Skeletal muscle satellite cell (primary cell): Measurements from ENCODE around the gene DNAH8.

Experiments
- H3K27me3 ChIP-seq: 2 replicates; pipeline ENCODE4 v1.7.0; 2013; ENCODE audit warnings: low read length; ENCODE audit not compliant: control insufficient read depth, insufficient read depth
- H3K36me3 ChIP-seq: 2 replicates; pipeline ENCODE4 v1.7.0; 2013; ENCODE audit warnings: mild to moderate bottlenecking, control low read depth, low read length; ENCODE audit not compliant: insufficient read depth
- H3K4me1 ChIP-seq: 2 replicates; pipeline ENCODE4 v1.7.0; 2013; ENCODE audit warnings: low read length; ENCODE audit not compliant: control insufficient read depth, insufficient read depth
- H3K4me2 ChIP-seq: 2 replicates; pipeline ENCODE4 v1.7.0; 2013; ENCODE audit warnings: mild to moderate bottlenecking, low read length
- H3K4me3 ChIP-seq: 2 replicates; pipeline ENCODE4 v1.7.0; 2013; ENCODE audit warnings: low read length
- H3K9ac ChIP-seq: 2 replicates; pipeline ENCODE4 v1.7.0; 2013; ENCODE audit warnings: mild to moderate bottlenecking, low read depth, low read length, moderate library complexity
- H3K9me3 ChIP-seq: replicated peaks from 2 replicates; pipeline ENCODE4 v1.7.0; 2013; ENCODE audit warnings: mild to moderate bottlenecking, control low read depth, low read length

Gene DNAH8

GRCh38 chr6:38957426-38957825 is 242.3 kb downstream of the DNAH8 start:
- Histone ChIP-seq H3K27me3 (no peaks in the 10 kb centered on the region), H3K4me2 (no peak overlapping the region), H3K4me3 (no peak overlapping the region), H3K36me3 (no peaks in the 10 kb centered on the region), H3K4me1 (no peaks in the 10 kb centered on the region), H3K9ac (no peak overlapping the region), H3K9me3 (no peaks in the 10 kb centered on the region)

- Histone ChIP-seq H3K27me3 (no peaks in the 10 kb centered on the region), H3K9me3 (no peaks in the 10 kb centered on the region), H3K4me1 (no peaks in the 10 kb centered on the region), H3K9ac (no peak overlapping the region), H3K36me3 (no peaks in the 10 kb centered on the region), H3K4me3 (no peak overlapping the region), H3K4me2 (no peak overlapping the region)
These were observed 244.0 kb downstream of the DNAH8 start for GRCh38 chr6:38959138-38959537.

- H3K9ac ChIP-seq, result no peak overlapping the region
These were observed 253.6 kb downstream of the DNAH8 start for GRCh38 chr6:38968702-38969149.

GRCh38 chr6:38973178-38974057 is 258.3 kb downstream of the DNAH8 start:
- H3K4me2 ChIP-seq, result no peak overlapping the region
- H3K36me3 ChIP-seq, result no peaks in the 10 kb centered on the region
- no peak overlapping the region for H3K9ac ChIP-seq
- H3K9me3 ChIP-seq, result no peaks in the 10 kb centered on the region
- peaks cover 13% of the 10 kb centered on the region for H3K27me3 ChIP-seq
- H3K4me3 ChIP-seq, result no peak overlapping the region
- no peaks in the 10 kb centered on the region for H3K4me1 ChIP-seq

More at GRCh38 chr6:38968702-38969149, 253.6 kb downstream of the DNAH8 start:
- H3K27me3 ChIP-seq, result peaks cover 7% of the 10 kb centered on the region
- no peaks in the 10 kb centered on the region for H3K9me3 ChIP-seq
- no peaks in the 10 kb centered on the region for H3K4me1 ChIP-seq
- no peak overlapping the region for H3K4me3 ChIP-seq
- no peak overlapping the region for H3K4me2 ChIP-seq
- no peaks in the 10 kb centered on the region for H3K36me3 ChIP-seq

GRCh38 chr6:38974389-38975151 is 259.5 kb downstream of the DNAH8 start:
- no peak overlapping the region for H3K9ac ChIP-seq

GRCh38 chr6:38975621-38976049 is 260.5 kb downstream of the DNAH8 start:
- no peaks in the 10 kb centered on the region for H3K36me3 ChIP-seq
- no peaks in the 10 kb centered on the region for H3K4me1 ChIP-seq
- H3K4me2 ChIP-seq, result no peak overlapping the region
- no peaks in the 10 kb centered on the region for H3K9me3 ChIP-seq
- H3K4me3 ChIP-seq, result no peak overlapping the region
- no peak overlapping the region for H3K9ac ChIP-seq
- H3K27me3 ChIP-seq, result peaks cover 16% of the 10 kb centered on the region

More at GRCh38 chr6:38974389-38975151, 259.5 kb downstream of the DNAH8 start:
- H3K4me1 ChIP-seq, result no peaks in the 10 kb centered on the region
- peaks cover 17% of the 10 kb centered on the region for H3K27me3 ChIP-seq
- H3K4me2 ChIP-seq, result no peak overlapping the region
- H3K9me3 ChIP-seq, result no peaks in the 10 kb centered on the region
- H3K4me3 ChIP-seq, result no peak overlapping the region
- no peaks in the 10 kb centered on the region for H3K36me3 ChIP-seq

- Histone ChIP-seq H3K27me3 (peaks cover 13% of the 10 kb centered on the region), H3K4me2 (no peak overlapping the region), H3K4me3 (no peak overlapping the region), H3K36me3 (no peaks in the 10 kb centered on the region), H3K4me1 (no peaks in the 10 kb centered on the region), H3K9ac (no peak overlapping the region), H3K9me3 (no peaks in the 10 kb centered on the region)
These were observed 260.9 kb downstream of the DNAH8 start for GRCh38 chr6:38976051-38976450.

- H3K27me3 ChIP-seq, result peaks cover 13% of the 10 kb centered on the region
- H3K36me3 ChIP-seq, result no peaks in the 10 kb centered on the region
- H3K9ac ChIP-seq, result no peak overlapping the region
- H3K4me2 ChIP-seq, result no peak overlapping the region
- no peaks in the 10 kb centered on the region for H3K4me1 ChIP-seq
- no peaks in the 10 kb centered on the region for H3K9me3 ChIP-seq
- H3K4me3 ChIP-seq, result no peak overlapping the region
These were observed 261.8 kb downstream of the DNAH8 start for GRCh38 chr6:38976801-38977500.

GRCh38 chr6:38978139-38978704 is 263.1 kb downstream of the DNAH8 start:
- H3K4me1 ChIP-seq, result no peaks in the 10 kb centered on the region
- no peaks in the 10 kb centered on the region for H3K9me3 ChIP-seq
- no peak overlapping the region for H3K4me2 ChIP-seq
- H3K27me3 ChIP-seq, result peaks cover 13% of the 10 kb centered on the region
- no peak overlapping the region for H3K4me3 ChIP-seq
- H3K9ac ChIP-seq, result no peak overlapping the region
- H3K36me3 ChIP-seq, result no peaks in the 10 kb centered on the region

DNA sequence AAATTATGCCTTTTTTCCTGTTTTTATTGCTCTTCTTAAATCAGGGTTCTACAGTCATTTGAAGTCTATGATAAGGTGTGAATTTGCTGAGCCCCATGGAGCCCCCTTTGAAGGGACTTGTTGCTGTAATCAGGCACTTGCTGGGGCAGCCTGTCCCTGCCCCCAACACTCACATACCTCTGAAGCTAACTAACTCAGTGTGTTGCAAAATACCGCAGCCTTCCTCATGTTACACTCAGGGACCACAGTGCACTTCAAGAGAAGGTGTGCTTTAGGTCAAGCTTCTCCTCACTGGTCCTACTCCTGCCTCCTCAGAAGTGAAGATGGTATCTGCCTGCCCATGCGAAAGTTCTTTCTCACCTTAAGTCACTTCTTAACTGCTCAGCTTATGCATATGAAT is 267.4 kb downstream of the DNAH8 start:
- Histone ChIP-seq H3K4me1 (no peaks in the 10 kb centered on the region), H3K36me3 (no peaks in the 10 kb centered on the region), H3K4me2 (no peak overlapping the region), H3K9me3 (no peaks in the 10 kb centered on the region), H3K4me3 (no peak overlapping the region), H3K9ac (no peak overlapping the region), H3K27me3 (peaks cover 7% of the 10 kb centered on the region)

DNA sequence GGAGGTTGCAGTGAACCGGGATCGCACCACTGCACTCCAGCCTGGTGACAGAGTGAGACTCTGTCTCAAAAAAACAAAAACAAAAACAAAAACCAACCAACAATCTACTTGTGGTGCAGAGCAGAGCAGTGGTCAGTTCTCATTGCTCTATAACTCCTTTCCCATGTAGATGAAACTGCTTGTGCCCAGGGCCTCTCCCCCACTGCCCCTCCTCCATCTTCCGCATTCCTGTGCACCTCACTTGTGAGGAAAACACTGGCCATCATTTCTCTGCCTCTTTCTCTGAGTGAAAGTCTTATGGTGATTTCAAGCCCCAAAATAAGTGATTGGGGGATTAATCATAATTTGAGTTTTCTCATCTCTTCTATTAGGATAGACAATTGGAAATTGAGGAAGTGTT is 269.6 kb downstream of the DNAH8 start:
- H3K4me3 ChIP-seq, result no peak overlapping the region
- no peak overlapping the region for H3K4me2 ChIP-seq
- no peaks in the 10 kb centered on the region for H3K9me3 ChIP-seq
- peaks cover 9% of the 10 kb centered on the region for H3K27me3 ChIP-seq
- H3K4me1 ChIP-seq, result no peaks in the 10 kb centered on the region
- no peaks in the 10 kb centered on the region for H3K36me3 ChIP-seq
- no peak overlapping the region for H3K9ac ChIP-seq
